GM23248 (cell line): ENCODE data around the gene MAGEF1.

Experiments
- EZH2 ChIP-seq: fragments of 200-600 bp; sonication (generic); IDR thresholded peaks from 2 replicates; pipeline ENCODE4 v1.6.1; 2018; ENCODE audit warnings: antibody characterized with exemption, mild to moderate bottlenecking; ENCODE audit not compliant: insufficient read depth, poor library complexity, severe bottlenecking
- EZH2phosphoT487 ChIP-seq: fragments of 200-600 bp; sonication (generic); IDR thresholded peaks from 2 replicates; pipeline ENCODE4 v1.6.1; 2018; ENCODE audit warnings: antibody characterized with exemption, moderate library complexity, mild to moderate bottlenecking, low read depth; ENCODE audit not compliant: insufficient read depth

DNA sequence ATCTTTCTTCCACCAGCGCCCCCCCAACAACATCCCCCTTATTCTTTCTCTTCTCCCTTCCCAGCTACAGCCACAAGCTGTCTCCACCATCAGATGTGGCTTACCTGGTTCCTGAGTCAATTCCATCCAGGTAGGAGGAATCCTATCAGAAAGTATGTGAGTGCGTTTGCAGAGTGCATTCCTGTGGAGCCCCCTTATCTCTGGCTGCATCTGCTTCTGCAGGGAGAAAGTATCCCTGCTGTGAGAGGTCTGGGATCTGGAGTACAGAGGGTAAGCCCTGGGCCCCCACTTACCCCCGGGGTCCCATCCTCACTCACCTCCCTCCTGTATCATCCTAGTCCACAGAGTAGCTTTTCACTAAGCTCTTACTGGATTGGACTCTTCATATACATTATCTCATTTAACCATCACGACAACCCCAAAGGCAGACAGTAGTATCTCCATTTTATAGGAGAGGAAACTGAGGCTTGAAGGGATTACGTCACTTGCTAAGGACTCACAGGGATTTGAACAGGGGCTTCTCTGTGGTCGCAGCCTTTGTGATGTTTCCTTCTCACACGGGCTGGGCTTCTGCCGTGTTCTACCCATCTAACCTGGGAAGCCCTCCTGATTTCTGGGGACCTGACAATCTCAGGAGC, 22.2 kb upstream of the MAGEF1 start:
- TF ChIP-seq EZH2 (no peak), EZH2phosphoT487 (no peak)
